H1 (cell line): ENCODE results near the gene SH2B3.

ENCODE experiments used
- BCL11A ChIP-seq, 2 experiments: IDR thresholded peaks; one replicate each; pipeline ENCODE4 v1.6.1; 2011; ENCODE audit warnings: low read depth in 2 of 2, low read length in 2 of 2, mild to moderate bottlenecking in 2 of 2
- CHD1 ChIP-seq: IDR thresholded peaks from 2 replicates; pipeline ENCODE4 v1.6.1; 2012; ENCODE audit warnings: low read depth, low read length, improper control_type of control experiment
- EGR1 ChIP-seq: IDR thresholded peaks from 2 replicates; pipeline ENCODE4 v1.6.1; 2011; ENCODE audit warnings: low read depth, low read length, borderline replicate concordance
- GTF2F1 ChIP-seq: IDR thresholded peaks from 2 replicates; pipeline ENCODE4 v1.6.1; 2012; ENCODE audit warnings: low read depth, low read length, improper control_type of control experiment, borderline replicate concordance
- KDM1A ChIP-seq: fragments of 200-600, 300-600 bp; sonication (generic); IDR thresholded peaks from 2 replicates; pipeline ENCODE4 v1.7.1; 2016; ENCODE audit warnings: mild to moderate bottlenecking, low read length, borderline replicate concordance
- POLR2A ChIP-seq, 2 experiments: IDR thresholded peaks; 1 replicate in 1 of 2; 2 replicates in 1 of 2; pipeline ENCODE4 v1.6.1; 2011; ENCODE audit warnings: low read depth in 2 of 2, low read length in 2 of 2, mild to moderate bottlenecking in 2 of 2; ENCODE audit errors: control extremely low read depth in 1 of 2
- POLR2AphosphoS5 ChIP-seq: IDR thresholded peaks from 2 replicates; pipeline ENCODE4 v1.6.1; 2011; ENCODE audit warnings: low read depth, low read length

DNA sequence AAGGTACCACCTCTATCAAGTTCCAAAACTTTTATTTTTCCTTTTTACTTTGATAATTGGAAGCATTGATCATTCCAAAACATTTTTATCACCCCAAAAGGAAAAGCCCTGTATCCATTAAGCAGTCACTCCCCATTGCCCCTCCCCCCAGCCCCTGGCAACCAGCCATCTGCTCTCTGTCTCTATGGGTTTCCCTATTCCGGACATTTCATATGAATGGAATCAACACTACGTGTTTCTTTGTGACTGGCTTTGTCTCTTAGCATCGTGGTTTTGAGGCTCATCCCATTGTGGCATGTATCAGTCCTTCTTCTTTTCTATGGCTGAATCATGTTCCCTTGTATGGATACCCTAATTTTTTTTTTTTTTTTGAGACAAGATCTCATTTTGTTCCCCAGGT lies 18.8 kb upstream of the SH2B3 start:
- TF ChIP-seq KDM1A (no peak), CHD1 (no peak), GTF2F1 (no peak), POLR2AphosphoS5 (no peak), POLR2A (IDR thresholded peaks at IDR 0.05; ENCODE audit: control extremely low read depth in 1 of 2, low read depth in 2 of 2, low read length in 2 of 2) (no peak), BCL11A (IDR thresholded peaks at IDR 0.05; ENCODE audit: low read depth in 2 of 2, low read length in 2 of 2) (no peak), EGR1 (no peak)
